ENCODE results near the gene GSTM4.

GSTM4 gene
- total RNA-seq, result 2.2 to 10.7 reads per million in 2 experiments

DNA sequence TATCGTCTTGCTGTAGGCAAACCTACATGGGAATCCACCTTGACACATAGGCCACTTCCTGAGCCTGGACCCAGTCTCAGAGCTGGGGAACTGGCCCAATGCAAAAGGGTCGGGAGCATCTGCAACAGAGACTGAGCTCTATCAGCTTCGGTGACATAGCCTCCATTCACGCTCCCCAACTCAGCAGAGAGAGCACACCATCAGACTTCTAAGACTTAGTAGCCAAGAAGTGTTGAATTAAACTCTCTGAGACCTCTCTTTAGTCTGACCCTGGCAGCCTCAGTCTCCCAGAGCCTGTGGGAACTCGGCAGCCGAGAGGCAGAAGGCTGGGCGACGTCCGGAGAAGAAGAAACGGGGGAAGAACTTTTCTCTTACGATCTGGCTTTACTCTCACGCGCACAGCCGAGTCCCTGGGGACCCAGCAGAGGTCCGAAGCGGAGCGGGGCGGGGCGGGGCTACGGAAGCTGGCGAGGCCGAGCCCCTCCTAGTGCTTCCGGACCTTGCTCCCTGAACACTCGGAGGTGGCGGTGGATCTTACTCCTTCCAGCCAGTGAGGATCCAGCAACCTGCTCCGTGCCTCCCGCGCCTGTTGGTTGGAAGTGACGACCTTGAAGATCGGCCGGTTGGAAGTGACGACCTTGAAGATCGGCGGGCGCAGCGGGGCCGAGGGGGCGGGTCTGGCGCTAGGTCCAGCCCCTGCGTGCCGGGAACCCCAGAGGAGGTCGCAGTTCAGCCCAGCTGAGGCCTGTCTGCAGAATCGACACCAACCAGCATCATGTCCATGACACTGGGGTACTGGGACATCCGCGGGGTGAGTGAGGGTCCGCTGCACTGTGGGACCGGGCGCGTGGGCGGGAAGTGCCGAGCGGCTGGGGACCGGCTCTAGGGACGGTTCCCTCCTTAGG is at the start of gene GSTM4:
GSTM4 (plus strand) TSS at position 485 of the 905 bp plus-strand sequence; CDS start at position 776, 291 bp downstream.
- peak; percentile 31 for DNase-seq (ENCODE audit: low read depth)

DNA sequence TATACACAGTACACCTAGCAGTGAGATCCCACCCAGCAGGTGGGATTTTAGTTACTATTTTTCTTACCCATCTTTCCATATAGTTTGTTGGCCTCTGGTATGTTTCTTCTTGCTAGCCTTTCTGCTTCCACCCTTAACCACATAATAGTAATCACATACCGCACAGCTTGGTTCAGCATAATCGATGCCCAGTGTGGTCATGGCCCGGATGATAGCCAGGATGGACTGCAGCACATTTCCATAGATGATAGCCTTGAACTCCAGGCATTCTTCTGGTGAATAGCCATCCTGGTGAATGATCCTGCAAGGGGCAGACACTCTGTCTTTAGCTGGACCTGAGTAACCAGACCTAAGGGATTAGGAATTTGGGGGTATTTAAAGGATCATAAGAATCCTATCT is 46.0 kb upstream of the GSTM4 start:
- DNase-seq (ENCODE audit: low read depth), result no peak

DNA sequence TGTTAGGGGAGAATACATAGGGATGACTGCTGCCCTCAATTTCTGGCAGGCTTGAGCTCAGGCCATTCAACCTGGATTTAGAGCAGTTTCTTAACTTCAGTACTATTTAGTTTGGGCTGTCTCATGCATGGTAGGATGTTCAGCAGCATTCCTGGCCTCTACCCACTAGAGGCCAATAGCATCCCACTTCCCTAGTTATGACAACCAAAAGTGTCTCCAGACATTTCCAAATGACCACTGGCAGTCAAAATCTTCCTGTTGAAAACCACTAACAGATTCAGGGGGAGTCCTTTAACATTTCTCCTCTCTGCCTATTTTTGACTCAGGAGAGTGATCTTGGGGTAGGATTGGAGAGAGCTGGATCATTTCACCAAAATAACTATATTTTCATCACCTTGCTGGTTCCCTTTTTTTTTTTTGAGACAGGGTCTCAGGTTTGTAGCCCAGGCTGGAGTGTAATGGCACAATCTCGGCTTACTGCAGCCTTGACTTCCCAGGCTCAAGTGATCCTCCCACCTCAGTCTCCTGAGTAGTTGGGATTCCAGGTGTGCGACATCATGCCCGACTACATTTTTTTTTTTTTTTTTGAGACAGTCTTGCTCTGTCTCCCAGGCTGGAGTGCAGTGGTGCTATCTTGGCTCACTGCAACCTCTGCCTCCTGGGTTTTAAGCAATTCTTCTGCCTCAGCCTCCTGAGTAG is 45.1 kb upstream of the GSTM4 start:
- DNase-seq (ENCODE audit: low read depth), result no peak

DNA sequence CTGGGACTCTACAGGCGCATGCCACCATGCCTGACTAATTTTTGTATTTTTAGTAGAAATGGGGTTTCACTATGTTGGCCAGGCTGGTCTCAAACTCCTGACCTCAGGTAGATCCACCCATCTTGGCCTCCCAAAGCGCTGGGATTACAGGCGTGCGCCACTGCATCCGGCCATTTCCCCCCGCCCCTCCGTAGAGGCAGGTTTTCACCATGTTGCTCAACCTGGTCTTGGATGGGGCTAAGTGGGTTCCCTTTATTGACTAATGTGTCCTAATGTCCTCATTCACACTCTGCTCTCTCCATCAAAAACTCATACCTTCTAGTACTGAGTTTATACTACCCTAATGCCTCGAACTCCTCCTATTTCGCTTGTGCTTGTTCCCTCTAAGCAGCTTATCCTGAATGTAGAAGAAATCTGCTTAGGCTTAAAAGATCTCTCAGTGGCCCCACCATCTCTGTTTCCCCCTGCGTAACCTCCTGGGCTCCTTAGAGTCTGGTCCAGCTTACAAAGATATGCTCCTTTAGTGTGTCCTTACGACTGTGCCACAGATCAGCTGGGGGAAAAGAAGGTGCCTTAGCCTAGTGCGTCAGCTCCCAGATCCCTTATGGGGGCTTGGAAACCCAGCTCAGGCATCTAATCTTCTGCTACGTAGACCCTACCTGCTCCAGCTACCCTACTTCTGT is 44.5 kb upstream of the GSTM4 start:
- DNase-seq (ENCODE audit: low read depth), result no peak

DNA sequence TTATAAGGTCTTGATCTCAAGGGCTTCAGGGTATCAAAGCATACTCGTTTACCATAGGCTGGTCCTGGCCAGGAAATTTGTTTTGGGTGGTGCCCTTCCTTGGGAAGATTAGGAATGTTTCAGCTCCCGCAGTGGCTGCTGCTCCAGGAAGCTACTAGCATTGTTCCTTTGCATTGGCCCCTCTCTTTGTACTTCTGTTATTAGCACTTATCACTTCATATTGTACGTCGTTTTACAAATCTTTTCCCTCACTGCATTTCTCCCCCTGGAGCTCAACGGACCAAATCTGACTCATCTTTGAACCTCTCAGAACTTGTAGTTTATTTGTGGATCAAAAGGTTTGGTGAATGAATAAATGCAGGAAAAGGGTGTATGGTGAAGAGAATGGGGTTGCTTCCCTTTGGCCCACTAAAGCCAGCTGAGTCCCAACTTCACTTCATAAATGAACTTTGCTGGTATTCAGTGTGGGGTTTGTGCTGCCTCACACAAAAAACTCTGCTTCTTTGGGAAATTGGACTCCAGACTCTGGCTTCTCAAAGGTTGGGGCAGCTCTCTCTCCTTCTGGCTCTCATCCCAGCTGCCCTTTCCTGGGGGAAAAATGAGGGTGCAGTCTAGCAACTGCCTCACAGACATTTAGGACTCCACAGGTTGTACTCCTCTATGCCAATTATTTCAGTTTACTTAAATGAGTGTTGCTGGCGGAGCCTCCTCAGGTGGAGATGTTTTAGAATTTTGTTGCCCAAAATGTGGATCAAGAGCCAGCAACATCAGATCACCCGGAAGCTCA is 42.3 kb upstream of the GSTM4 start:
- DNase-seq (ENCODE audit: low read depth), result no peak

DNA sequence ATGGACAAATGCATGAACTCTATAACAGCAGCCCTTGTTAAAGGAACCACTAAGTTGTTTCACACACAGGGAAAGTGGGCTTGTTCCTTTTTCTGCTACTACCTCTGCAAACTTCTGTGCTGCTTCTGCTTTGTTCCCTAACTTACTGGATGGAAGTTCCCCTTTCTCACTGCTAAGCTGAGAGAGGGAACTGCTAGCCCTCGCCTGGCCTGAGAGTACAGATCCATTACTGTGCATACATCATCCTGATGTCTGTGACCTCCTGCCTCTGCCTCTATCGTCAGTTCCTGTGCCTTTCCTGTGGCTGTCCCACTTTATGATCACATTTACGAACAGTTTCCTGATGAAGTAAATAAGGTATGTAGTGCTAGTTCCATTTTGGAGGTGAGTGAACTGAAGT is 40.0 kb upstream of the GSTM4 start:
- DNase-seq (ENCODE audit: low read depth), result no peak

DNA sequence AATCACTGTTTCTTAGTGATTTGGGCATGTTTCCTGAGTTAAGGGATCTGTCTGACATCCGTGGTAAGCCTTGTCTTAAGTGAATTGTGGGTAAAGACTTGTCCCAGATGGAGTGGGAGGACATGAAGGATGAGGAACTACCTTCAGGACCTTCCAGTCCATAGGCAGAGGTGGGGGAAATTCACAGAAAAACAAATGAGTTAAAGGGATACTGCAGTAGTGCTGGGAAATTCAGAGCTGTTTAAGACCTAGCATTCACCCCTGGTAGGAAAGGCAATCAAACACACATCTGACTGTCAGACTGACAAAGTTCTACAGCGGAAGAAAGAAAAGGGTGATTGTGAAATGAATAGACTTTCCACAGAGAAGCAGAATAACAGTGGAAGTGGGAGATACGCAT is 39.5 kb upstream of the GSTM4 start:
- no peak for DNase-seq (ENCODE audit: low read depth)

DNA sequence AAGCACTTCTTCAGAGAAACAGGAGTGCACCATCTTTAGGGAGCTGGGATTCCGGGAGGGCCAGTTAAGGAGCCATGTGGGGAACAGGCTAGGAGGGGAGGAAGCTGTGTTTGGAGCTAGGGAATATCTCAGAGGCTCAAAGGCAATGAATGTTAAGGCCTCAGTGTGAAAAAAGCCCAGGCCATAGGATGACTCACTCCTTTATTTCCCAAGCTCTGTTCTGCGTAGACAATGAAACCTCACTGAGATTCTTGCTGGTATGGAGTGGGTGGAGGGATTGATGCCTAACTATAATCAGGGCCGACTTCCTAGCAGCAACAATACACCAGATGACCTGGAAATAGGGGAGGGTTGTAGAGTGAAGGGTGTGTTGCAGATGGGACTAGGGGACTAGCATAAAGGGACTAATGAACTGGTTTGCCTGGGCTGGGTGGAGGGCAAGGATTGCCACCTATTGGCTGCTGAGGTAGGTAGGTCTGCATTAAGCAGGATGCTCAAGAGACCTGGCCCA is 38.6 kb upstream of the GSTM4 start:
- DNase-seq (ENCODE audit: low read depth), result no peak

DNA sequence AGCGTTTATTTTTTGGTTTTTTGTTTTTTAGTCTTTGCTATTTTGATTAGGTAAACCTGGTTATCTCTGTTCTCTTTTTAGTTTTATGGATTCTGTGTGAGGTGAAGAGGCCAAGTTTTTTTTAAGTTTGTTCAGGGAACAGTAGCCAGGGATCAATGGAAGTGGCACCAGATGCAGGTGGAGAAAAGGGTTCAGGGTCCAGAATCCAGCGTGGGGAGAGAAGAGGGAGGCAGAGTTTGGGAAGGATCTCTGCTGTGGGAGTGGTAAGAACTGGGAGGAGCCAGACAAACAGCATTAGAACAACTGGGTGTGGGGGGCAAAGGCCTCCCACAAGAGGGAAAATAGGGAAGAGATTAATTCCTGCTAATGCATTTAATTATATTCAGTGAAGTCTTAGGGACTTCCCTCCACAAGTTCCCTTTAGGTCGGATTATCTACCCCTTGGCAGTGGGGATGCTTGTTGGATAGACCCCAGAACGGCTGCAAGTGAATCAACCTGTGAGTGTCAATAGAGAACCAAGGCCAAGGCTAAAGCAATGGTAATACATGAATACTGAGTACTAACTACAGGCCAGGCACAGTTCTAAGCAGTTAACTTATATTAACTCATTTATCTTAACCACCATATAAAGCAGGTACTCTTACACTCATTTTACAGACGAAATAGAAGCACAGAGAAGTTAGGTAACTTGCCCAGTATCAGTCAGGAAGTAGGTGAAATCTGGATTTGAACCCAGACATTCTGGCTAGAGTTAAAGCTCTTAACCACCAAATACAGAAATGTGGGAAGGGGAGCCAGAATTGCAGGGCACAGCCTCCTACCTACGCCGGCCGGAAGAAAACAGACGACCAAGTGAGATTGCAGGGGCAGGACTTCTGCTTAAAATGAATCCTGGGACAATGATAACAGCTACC is 37.0 kb upstream of the GSTM4 start:
- no peak for DNase-seq (ENCODE audit: low read depth)

DNA sequence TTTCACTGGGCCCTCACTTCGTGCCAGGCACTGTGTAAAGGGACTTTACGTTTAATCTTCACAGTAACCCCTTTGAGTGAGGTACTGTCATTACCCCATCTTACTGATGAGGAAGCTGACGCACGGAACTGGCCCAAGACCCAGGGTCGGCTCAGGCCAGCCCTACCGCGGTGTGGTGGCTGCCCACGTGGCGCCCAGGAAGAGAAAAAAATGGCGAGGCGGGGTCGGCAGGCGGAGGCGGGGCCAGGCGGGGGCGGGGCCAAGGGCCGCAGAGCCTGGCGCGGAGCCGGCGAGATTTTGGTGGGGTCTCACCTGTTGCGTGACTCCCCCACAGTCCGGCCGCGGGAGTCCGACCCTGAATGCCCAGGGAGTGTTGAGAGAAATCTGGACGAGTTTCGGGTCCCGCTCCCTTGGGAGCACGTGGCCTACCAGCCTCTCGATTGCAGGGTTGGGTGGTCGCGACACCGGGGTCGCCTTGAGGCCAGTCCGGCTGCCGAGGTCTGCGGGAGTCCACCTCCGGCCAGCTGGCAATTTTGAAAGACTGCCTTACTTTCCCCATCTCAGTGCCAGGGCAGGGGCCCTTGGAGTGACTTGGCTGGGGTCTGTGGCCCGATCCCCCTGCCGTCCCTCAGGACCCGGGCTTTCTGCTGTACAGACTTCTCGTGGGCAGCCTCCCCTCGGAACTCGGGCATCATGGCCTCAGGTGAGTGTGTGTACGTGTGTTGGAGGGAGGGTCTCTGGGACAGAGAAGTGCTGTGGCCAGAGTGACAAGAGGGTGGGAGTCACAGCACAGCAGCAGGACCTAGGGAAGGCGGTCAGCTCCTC is 36.1 kb upstream of the GSTM4 start, which contains the start of the genes AMPD2 and GNAT2:
AMPD2 (plus strand) TSS at position 262 of the 825 bp plus-strand sequence. CDS start 1,339 bp downstream, outside the sequence.
GNAT2 (minus strand) TSS at position 41 of the 825 bp plus-strand sequence. CDS start 6,746 bp downstream, outside the sequence.
- peak; percentile 48 for DNase-seq (ENCODE audit: low read depth)

DNA sequence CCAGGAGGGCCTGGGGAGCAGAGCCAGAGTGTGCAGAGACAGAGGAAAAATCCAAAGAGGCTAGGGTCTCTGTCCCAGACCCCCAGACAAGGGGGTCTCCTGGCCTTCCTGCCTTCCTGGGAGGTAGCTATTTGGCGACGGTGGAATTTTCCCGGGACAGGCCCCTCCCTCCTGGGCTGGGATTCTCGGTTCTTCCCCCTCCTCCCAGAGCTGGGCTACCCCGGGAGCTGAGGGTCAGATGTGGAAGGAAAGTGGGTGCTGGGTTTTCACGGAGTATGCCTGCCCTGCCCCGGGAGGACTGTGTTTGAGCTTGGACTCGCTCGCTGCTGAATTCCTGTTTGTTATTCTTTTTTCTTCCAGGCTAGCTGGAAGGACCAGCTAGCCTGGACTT is 35.5 kb upstream of the GSTM4 start:
- DNase-seq (ENCODE audit: low read depth), result no peak

DNA sequence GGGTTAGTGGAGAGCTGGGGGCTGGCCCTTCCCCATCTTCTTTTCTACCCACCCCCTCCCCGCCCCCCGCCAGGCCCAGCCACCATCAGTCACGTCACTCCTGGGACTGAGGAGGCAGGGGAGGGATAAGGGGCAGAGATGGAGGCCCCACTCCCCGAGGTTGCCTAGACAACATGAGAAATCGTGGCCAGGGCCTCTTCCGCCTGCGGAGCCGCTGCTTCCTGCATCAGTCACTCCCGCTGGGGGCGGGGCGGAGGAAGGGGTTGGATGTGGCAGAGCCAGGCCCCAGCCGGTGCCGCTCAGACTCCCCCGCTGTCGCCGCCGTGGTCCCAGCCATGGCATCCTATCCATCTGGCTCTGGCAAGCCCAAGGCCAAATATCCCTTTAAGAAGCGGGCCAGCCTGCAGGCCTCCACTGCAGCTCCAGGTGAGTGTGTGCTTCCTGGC is 35.0 kb upstream of the GSTM4 start:
- DNase-seq (ENCODE audit: low read depth), result peak; percentile 95

DNA sequence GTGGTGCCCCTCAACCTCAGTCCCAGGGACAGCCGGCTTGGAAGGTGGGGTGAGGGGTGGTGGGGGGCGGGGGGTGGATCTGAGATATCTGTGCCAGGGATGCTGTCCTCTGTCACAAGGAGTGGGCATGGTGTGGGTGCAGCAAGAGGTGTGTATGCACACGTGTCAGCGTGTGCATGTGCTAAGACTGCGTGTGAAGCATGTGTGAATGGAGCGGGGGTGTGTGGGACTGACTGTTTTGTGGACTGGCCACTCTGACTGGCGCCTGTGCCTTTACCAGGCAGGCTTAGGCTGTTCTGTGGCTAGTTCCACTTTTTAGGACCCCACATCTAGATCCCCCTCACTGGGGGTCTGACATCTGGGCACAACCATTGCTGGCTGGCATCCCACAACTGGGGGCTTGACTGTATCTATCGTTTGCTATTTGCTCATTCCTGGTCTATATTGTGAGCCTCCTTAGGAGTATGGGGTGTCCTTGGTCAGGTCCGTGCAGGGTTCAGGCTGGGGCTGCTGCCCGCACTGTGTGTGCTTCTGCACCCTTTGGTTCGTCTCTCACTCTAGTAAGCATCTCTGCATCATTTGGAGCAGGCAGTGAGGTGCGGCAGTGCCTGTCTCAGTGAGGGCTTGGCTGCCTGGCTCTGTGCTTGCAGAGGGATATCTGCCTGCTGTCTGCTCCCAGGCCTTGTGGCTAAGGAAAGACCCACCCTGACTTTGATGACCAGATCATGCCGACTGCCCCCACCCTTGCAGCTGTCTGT is 34.3 kb upstream of the GSTM4 start:
- DNase-seq (ENCODE audit: low read depth), result no peak

DNA sequence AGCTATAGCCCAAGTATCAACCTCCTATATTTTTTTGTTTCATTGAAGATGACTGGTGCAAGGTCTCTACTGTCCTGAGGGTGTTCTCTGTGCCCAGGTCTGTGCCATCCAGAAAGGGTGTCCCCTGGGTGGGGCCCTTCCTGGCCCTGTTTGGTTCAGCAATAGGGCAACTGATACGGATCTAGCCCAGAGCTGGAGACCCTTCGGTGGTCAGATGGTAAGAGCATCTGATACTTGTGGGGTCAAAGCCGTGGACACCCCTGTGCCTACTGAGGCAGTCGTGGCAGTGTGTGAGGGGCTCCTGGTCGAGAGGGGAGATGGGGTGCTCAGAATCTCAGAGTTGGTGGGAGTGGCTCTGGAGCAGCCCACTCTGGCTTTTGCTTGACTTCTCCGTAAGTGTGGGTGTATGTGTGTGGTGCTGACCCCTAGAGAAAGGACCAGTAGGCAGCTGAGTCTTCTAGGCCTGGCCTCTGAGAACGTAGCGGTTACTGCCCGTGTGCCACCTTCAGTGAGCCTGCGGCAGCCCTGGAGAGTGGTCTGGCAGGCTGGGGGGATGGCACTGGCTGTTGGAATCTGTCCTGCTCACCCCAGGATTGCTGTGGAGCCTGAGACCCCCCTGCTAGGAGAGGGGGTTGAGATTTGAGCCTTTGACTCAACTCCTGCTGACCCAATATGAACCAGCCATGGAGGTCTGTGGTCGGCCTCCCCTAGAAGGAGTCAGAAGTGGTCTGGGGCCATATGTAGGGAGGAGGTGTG is 33.6 kb upstream of the GSTM4 start:
- no peak for DNase-seq (ENCODE audit: low read depth)

DNA sequence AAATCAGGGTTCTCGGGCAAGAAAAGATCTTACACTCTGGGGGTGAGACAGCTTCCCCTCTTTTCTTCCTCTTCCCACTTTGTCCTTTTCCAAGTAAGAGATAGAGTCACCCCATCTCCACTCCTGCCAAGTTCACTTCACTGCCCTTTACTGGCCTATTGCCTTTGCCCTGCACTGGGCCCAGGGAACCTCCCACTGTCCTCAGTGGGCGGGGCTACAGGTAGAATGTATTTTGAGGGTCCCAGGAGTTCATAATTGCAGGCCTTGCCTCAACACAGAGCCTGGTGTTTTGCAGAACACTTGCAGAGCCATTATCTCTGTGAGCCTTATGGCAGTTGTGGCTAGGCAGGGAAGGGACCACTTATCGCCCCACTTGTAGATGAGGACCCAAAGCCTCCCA is 33.0 kb upstream of the GSTM4 start:
- DNase-seq (ENCODE audit: low read depth), result no peak

DNA sequence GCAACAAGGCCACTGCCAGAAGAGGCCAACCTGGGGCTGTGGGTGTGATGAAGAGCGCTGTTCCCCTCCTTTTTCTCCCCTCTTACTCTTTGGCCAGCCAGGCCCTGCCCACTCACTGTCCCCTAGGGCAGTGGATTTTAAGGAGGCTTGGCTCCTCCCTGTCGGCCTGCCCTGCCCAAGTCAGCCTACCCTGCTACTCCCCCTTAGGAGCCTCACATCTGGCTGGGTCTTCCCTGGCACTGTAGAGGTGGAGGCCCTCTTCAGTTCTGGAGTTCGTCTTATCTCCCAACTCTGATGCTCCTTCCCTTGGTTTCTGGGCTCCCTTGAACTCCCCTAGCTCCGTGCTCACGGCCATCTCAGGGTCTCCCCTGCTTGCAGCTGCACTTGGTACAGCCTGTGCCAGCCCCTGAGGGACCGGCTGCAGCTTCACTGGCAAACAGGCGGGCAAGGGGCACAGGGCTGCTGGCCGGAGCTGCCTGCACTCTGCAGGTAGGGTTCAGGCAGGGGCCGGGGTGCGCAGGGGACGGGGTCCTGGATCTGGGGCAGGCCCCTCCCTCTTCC is 32.2 kb upstream of the GSTM4 start:
- no peak for DNase-seq (ENCODE audit: low read depth)

Data from T follicular helper cell (primary cell).